ENCODE data around the gene SPATA6L.

DNA sequence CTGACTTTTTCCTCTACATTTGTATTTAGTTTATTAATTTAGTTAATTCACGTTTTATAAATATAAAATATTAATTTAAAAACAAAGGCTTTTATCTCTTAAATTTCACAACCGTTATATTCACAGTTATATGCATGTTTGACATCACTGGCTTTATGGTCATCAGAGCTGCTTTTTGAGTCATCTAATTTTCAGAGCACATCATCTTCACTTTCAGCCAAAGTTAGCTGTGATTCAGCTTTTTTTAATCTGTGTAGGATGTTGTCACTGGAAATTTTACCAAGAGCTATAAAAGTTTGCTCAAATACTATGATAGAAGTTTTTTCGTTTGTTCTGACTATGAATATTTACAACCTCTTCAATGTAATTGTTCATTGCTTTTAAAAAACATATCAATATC lies 25.5 kb upstream of the SPATA6L start:
- no peak for TF ChIP-seq ZNF274 (IDR thresholded peaks at IDR 0.05; ENCODE audit: low read depth, low read length)
- no peak for TF ChIP-seq YY1 (IDR thresholded peaks at IDR 0.05; ENCODE audit: insufficient read depth, insufficient read length)
- TF ChIP-seq SUZ12 (IDR thresholded peaks at IDR 0.05; ENCODE audit: extremely low read depth, insufficient read depth, insufficient read length): no peak
